ENCODE data around the gene MACROH2A1.
"Not testable (repeated sequence)": the region's sequence is repeated elsewhere in the genome, so short reads cannot be mapped to it uniquely, and the experiment has no call there.

The MACROH2A1 gene

GRCh38 chr5:135376961-135377624, 21.9 kb downstream of the MACROH2A1 start:
- no peak for DNase-seq (ENCODE audit: low spot score)

DNA sequence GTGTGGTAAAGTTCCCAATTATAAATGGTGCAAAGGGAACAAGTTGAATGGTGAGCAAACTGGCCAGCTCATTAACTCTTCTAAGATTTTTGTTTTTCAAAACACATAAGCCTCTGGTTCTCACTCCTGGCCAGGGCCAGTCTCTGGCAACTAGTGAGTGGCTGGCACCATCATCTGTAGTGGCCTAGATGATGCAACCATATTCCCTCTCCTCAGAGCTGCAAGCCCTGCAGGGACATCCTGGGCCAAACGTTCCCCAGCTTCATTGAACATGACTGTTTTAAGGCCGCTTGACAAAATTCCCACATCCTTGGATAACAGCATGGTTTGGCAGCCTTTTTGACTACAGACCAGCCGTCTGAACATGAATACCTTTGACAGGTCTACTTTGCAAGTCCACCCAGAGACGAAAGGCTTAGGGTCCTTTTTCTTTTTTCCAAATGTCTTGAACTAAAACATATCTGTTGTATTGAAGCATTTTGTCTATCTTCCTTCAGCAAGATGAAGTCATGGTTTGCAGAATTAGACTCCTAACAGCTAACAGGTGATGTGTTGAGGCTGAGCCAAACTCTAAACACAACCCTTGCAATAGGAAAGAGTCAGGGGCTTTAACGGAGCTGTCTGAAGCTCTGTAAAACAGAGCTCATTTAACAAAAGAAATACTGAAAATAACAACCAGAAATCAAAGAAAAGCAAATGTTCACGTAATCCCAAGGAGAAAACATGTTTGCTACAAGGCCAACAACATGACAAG, 23.8 kb downstream of the MACROH2A1 start:
- no peak for DNase-seq (ENCODE audit: low spot score)

DNA sequence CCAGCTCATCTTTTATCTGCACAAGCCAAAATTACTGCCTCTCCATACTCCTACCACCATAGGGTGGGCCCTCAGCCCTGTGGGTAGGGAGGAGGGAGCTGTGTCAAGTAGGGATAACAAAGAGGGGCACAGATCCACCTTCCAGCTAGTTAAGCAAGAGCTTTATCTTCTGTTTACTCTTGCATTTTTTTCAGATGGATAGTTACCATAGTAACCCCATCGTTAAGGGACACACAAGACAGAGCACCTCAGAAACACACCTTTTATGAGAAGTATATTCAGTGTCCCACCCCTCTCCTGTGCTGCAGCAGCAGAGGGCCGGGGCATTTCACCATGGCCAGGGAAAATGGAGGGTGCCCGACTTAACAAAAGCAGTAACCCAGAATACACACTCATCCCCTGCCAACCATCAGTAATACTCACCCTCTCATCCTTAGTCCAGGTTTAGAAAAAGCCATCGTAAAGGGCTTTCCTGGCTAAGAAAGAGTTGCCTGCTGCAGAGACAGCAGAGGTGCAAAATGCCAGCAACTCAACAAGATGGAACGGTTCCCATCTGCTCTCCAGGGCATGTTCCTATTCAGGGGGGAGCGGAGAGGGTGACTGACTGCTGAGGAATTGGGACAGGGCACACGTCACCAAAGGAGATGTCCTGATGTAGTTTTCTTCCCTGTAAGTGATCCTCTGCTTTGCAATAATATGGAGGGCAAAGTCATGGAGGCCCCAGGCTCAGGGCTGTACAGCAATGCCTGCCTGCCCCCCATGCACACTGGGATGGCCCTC, 25.1 kb downstream of the MACROH2A1 start:
- no peak for DNase-seq (ENCODE audit: low spot score)

DNA sequence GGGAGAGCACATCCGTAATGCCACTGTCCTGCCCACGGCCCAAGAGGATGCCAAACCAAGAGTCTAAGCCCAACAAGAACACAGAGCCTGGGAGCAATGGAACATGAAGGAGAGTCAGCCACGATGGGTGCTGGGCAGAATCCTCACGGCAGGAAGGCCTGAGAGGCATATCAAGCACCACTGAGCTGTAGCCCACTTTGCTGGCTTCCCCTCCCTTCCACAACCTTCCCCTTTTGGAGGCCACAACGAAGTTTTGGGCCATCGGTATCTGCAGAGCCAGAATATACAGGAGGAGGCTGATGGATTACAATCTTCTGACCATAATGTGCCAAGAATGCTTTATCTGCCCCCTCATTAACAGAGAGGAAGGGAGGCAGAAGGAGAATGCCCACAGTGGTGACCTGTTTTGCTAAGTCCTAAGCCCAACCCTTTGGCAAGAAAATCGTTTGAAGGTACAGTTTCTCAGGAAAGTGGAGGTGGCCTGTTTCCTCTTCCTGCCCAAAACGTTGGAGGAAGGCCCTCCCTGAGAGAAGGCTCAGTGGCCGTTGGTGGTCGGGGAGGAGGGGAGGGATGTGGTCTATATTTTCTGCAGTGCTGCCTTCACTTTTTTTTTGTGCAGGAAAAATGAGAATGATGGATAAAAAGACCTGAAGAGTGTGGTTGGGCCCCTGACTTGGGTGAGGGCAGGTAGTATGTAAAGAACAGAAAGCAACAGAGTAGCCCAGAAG, 26.2 kb downstream of the MACROH2A1 start:
- DNase-seq (ENCODE audit: low spot score): no peak

DNA sequence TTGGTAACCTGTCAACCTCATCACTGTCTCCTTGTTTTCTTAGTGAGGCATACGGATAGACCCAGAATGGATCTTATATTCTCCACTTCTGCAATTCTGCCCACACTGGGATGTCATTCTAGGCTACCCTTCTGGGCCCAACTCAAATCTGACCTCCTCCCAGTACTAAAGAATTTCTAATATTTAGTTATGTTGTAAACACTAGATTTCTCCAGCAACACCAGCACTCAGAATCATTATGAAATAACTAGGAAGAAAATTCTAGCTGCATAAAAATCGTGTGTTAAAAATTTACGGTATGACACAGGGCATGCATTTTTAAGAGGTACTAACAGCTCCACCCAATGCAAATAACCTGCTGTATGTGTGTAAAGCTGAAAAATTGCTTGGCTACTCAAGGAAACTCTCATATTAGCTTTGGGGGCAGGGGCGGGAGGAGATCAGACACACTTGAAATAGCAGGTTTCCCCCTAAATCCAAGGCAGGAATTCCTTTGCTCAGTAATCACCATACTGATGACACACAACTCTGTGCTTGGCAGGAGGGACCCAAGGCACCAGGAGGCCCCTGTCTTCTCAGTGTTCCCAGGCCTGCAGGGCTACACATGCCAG, 27.3 kb downstream of the MACROH2A1 start:
- no peak for DNase-seq (ENCODE audit: low spot score)

GRCh38 chr5:135369952-135370351, 29.1 kb downstream of the MACROH2A1 start:
- no peak for DNase-seq (ENCODE audit: low spot score)

DNA sequence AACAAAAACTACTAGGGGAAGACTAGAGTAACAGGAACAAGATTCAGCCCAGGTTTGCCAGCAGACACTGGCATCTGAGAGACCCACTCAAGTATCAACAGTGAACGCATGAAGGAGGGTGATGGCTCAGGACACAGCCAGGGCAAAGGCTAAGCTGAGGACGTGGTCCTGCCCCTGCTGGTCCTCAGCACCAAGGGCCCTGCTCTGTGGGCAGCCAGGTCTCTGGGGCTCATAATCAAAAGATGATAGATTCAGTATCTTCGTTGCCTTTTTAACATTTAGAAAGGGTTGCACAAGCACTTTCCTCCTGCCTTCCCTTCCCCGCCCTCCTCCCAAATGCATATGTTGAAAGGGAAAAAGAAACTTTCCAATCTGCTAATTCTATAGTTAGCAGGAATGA, 31.5 kb downstream of the MACROH2A1 start:
- DNase-seq (ENCODE audit: low spot score): no peak

GRCh38 chr5:135367076-135367475, 32.0 kb downstream of the MACROH2A1 start:
- no peak for DNase-seq (ENCODE audit: low spot score)

GRCh38 chr5:135365281-135365680, 33.8 kb downstream of the MACROH2A1 start:
- DNase-seq (ENCODE audit: low spot score): no peak

- DNase-seq (ENCODE audit: low spot score): no peak
These were observed 34.4 kb downstream of the MACROH2A1 start for GRCh38 chr5:135364421-135365262.

- DNase-seq (ENCODE audit: low spot score): not testable (repeated sequence)
These were observed 35.7 kb downstream of the MACROH2A1 start for GRCh38 chr5:135363342-135363741.

- no peak for DNase-seq (ENCODE audit: low spot score)
These were observed 36.9 kb downstream of the MACROH2A1 start for GRCh38 chr5:135362102-135362501.

GRCh38 chr5:135360278-135361274, 38.5 kb downstream of the MACROH2A1 start:
- DNase-seq (ENCODE audit: low spot score): no peak

- no peak for DNase-seq (ENCODE audit: low spot score)
These were observed 39.5 kb downstream of the MACROH2A1 start for GRCh38 chr5:135359374-135360165.

DNA sequence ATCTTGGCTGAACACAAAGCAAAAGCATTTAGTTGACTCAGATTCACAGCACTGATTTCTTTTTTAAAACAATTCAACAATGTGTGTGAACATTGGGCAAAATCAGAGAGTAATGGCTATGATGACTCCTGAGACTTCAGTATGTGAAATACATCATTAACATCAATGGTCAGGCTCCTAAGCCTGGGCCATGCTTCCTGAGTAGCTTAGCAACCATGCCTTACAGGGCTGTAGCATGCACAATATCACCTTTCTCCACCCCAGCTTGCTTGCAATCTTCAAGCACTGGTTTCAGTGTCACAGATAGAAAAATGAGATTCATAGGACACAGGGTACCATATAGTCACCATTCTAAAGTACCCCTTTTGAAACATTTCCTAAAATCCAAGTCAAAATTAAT, 41.3 kb downstream of the MACROH2A1 start:
- DNase-seq (ENCODE audit: low spot score): no peak

DNA sequence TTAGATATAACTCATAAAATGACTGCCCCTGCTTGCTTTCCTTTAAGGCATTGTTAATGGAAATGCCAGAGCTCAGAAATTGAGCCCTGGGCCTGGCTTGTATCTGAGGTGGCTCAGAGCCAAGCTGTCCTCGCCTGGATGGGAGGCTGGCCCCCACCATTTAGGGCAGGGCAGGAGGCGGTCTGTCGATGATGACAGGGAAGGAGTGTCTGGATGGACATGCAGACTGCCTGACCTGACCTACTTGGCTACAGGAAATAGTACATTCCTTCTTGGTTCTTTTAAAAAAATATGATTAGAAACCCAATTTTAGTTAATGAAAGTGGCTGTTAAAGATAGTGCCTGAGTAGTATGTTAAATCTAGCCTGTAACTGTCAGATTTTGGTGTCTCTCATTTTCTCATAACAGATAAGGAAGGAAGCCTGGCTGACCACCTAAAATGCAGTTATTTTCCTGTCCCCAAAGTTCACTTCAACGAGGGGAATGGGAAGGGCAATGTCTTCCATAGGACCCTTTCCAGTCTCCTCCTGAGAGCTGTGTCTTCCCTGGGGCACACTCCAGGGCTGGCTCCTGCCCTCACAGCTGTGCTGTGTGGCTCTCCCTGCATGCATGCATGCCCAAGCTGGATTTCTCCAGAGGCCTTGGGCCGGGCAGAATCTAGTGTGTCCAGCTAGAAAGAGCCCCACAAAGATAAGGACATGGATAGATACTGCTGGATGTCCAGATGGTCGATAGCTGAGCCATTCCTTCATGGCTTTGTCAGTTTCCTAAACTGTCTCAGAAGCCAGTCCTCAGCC, 42.3 kb downstream of the MACROH2A1 start:
- DNase-seq (ENCODE audit: low spot score): no peak

DNA sequence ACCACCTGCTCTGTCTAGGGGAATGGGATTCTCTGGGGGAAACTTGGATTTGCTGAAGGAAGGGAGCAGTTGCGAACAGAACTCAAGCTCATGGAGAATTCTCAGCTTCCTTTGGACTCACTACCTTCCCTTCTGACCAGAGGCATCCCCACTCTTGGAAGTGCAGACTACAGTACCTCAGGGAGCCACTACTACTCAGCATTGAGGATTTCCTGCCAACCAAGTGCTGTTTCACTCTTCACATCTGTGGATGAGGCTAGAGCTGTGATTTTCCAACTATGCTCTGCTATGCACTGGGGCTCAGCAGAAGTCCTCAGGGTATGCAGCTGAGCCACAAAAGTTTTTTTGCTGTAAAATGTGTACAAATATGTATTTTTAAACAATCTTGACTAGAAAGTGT, 43.9 kb downstream of the MACROH2A1 start:
- DNase-seq (ENCODE audit: low spot score): no peak

All from CD4-positive, alpha-beta T cell treated with Interleukin-15 for 4 hours (primary cell).